ENCODE measurements around the gene MYO1B.

GRCh38 chr2:191382801-191383200 is 137.6 kb downstream of the MYO1B start:
- TF ChIP-seq CTCF (conservative IDR thresholded peaks at IDR 0.05; ENCODE audit: low read depth, low read length) (no peak), EZH2 (IDR thresholded peaks at IDR 0.05; ENCODE audit: low read length, unreplicated experiment) (no peak)

All from PC-3 (cell line).